ENCODE results near the gene FARSB. TPM values are rescaled to one million over a fixed set of nuclear protein-coding genes. Genes with fewer than 3 reads are reported as not detected.

The FARSB gene
- total RNA-seq, 1 experiment from 2014 or later, result 72.1 TPM

- POLR2A ChIA-PET (ENCODE audit: low non-redundant PET), result no interaction called here
- Histone ChIP-seq H3K9me3 (ENCODE audit: low read depth, low read length, poor library complexity, severe bottlenecking) (no peaks in the 10 kb centered on the region), H3K27ac (ENCODE audit: low read depth, low read length, poor library complexity, severe bottlenecking) (no peak overlapping the region), H3K4me1 (ENCODE audit: insufficient read depth, low read length, poor library complexity, severe bottlenecking) (no peaks in the 10 kb centered on the region), H3K27me3 (replicated peaks; ENCODE audit: insufficient read depth, low read depth, low read length, poor library complexity) (no peaks in the 10 kb centered on the region), H3K4me3 (ENCODE audit: low read depth, low read length, poor library complexity, severe bottlenecking) (no peak overlapping the region), H3K36me3 (ENCODE audit: insufficient read depth, low read length, poor library complexity, severe bottlenecking) (no peaks in the 10 kb centered on the region)
- intact Hi-C loops (cut with micrococcal nuclease; ENCODE audit: unreplicated experiment), result no loop called here
- CTCF ChIA-PET, result no interaction called here
- no peak for DNase-seq (ENCODE audit: low spot score)
- TF ChIP-seq, protein P1, sequence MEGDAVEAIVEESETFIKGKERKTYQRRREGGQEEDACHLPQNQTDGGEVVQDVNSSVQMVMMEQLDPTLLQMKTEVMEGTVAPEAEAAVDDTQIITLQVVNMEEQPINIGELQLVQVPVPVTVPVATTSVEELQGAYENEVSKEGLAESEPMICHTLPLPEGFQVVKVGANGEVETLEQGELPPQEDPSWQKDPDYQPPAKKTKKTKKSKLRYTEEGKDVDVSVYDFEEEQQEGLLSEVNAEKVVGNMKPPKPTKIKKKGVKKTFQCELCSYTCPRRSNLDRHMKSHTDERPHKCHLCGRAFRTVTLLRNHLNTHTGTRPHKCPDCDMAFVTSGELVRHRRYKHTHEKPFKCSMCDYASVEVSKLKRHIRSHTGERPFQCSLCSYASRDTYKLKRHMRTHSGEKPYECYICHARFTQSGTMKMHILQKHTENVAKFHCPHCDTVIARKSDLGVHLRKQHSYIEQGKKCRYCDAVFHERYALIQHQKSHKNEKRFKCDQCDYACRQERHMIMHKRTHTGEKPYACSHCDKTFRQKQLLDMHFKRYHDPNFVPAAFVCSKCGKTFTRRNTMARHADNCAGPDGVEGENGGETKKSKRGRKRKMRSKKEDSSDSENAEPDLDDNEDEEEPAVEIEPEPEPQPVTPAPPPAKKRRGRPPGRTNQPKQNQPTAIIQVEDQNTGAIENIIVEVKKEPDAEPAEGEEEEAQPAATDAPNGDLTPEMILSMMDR (conservative IDR thresholded peaks at IDR 0.05; ENCODE audit: low read depth, low read length), result no peak
- no peak for TF ChIP-seq EZH2 (IDR thresholded peaks at IDR 0.05; ENCODE audit: borderline replicate concordance, low read depth, low read length, poor library complexity, severe bottlenecking)
- BruUV-seq (replicated peaks), result no TSS peak
Observed at GRCh38 chr2:222532315-222532714, 123.6 kb downstream of the FARSB start.

DNA sequence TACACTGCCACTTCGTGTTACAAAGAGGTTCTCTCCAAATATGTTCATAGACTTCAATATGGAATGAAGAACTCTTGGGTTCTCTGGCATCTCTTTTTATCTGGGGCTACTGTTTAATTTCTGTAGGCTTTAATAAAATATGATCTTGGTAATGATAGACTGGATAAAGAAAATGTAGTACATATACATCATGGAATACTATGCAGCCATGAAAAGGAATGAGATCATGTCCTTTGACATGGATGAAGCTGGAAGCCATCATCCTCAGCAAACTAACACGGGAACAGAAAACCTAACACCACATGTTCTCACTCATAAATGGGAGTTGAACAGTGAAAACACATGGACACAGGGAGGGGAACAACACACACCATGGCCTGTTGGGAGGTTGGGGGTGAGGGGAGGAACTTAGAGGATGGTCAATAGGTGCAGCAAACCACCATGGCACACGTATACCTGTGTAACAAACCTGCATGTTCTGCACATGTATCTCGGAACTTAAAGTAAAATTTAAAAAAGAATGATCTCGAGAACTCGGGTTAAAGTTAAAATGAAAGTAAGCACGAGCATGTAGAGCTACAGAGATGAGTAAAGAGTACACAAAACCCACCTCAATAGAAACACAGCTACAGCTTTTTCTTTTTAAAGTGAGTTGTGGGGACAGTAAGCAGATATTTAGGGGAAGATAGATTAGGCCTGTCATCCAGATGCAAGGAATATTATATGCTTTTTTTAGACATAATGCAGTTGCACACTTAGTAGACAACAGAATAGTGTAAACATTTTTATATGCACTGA is 129.2 kb downstream of the FARSB start:
- no peaks in the 10 kb centered on the region for H3K9me3 ChIP-seq (ENCODE audit: low read depth, low read length, poor library complexity, severe bottlenecking)
- H3K4me1 ChIP-seq (ENCODE audit: insufficient read depth, low read length, poor library complexity, severe bottlenecking), result no peaks in the 10 kb centered on the region
- intact Hi-C loops (cut with micrococcal nuclease; ENCODE audit: unreplicated experiment), result no loop called here
- POLR2A ChIA-PET (ENCODE audit: low non-redundant PET), result no interaction called here
- BruUV-seq (replicated peaks), result no TSS peak
- no peak overlapping the region for H3K27ac ChIP-seq (ENCODE audit: low read depth, low read length, poor library complexity, severe bottlenecking)
- CTCF ChIA-PET, result no interaction called here
- H3K36me3 ChIP-seq (ENCODE audit: insufficient read depth, low read length, poor library complexity, severe bottlenecking), result no peaks in the 10 kb centered on the region
- no peak for DNase-seq (ENCODE audit: low spot score)
- no peaks in the 10 kb centered on the region for H3K27me3 ChIP-seq (replicated peaks; ENCODE audit: insufficient read depth, low read depth, low read length, poor library complexity)
- H3K4me3 ChIP-seq (ENCODE audit: low read depth, low read length, poor library complexity, severe bottlenecking), result no peak overlapping the region
- no peak for TF ChIP-seq EZH2 (IDR thresholded peaks at IDR 0.05; ENCODE audit: borderline replicate concordance, low read depth, low read length, poor library complexity, severe bottlenecking)
- TF ChIP-seq, protein P1 (conservative IDR thresholded peaks at IDR 0.05; ENCODE audit: low read depth, low read length), result no peak

DNA sequence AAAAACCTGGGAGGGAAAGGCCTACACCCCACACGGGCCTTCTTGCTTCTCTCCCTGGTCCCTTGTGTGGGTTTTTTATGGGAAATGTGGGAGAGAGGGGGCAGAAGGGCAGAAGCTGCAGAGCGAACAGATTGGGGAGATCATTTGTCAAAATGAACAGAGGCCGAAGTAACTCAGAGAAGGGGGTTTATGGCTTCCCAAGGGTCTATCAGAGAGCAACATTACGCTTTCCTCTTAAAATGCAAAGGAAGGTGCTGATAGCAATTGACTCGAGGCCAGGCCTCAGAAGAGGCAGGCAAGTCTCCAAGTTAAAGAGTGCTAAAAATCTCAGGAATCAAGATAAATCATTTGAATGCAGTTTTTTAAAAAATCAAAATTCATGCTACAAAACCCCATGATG is 130.1 kb downstream of the FARSB start:
- CTCF ChIA-PET, result no interaction called here
- H3K27ac ChIP-seq (ENCODE audit: low read depth, low read length, poor library complexity, severe bottlenecking), result no peak overlapping the region
- POLR2A ChIA-PET (ENCODE audit: low non-redundant PET), result no interaction called here

More for the DNA sequence above, 130.1 kb downstream of the FARSB start:
- Histone ChIP-seq H3K27me3 (replicated peaks; ENCODE audit: insufficient read depth, low read depth, low read length, poor library complexity) (no peaks in the 10 kb centered on the region), H3K36me3 (ENCODE audit: insufficient read depth, low read length, poor library complexity, severe bottlenecking) (no peaks in the 10 kb centered on the region), H3K4me1 (ENCODE audit: insufficient read depth, low read length, poor library complexity, severe bottlenecking) (no peaks in the 10 kb centered on the region), H3K4me3 (ENCODE audit: low read depth, low read length, poor library complexity, severe bottlenecking) (no peak overlapping the region), H3K9me3 (ENCODE audit: low read depth, low read length, poor library complexity, severe bottlenecking) (no peaks in the 10 kb centered on the region)
- TF ChIP-seq, protein P1 (conservative IDR thresholded peaks at IDR 0.05; ENCODE audit: low read depth, low read length), result no peak
- no peak for TF ChIP-seq EZH2 (IDR thresholded peaks at IDR 0.05; ENCODE audit: borderline replicate concordance, low read depth, low read length, poor library complexity, severe bottlenecking)
- BruUV-seq (replicated peaks), result no TSS peak
- DNase-seq (ENCODE audit: low spot score), result no peak
- intact Hi-C loops (cut with micrococcal nuclease; ENCODE audit: unreplicated experiment), result no loop called here
